Measurements from ENCODE around the gene DLX6.
"Not testable (repeated sequence)": the region's sequence is repeated elsewhere in the genome, so short reads cannot be mapped to it uniquely, and the experiment has no call there.

DLX6 gene

GRCh38 chr7:97024209-97025129 is 19.1 kb downstream of the DLX6 start, which contains the start of gene DLX5:
TSS of gene DLX5 (minus strand) at chr7:97024831. CDS start at chr7:97024623, 208 bp downstream.
- DNase-seq (ENCODE audit: low spot score in 2 of 2) (no peak), ATAC-seq (peak; percentile 4)
- H3K4me1 Mint-ChIP-seq = peaks cover 43% of the 10 kb centered on the region
- peak within 1 kb of the TSS; percentile 32 for H3K27ac Mint-ChIP-seq
- peak within 1 kb of the TSS; percentile 41 for H3K4me3 Mint-ChIP-seq
- H3K36me3 Mint-ChIP-seq = peaks cover 6% of the 10 kb centered on the region
- no peaks in the 10 kb centered on the region for H3K9me3 Mint-ChIP-seq

GRCh38 chr7:97025130-97025499 is 19.8 kb downstream of the DLX6 start:
- H3K27ac Mint-ChIP-seq = no peak overlapping the region
- no peak overlapping the region for H3K4me3 Mint-ChIP-seq
- peaks cover 43% of the 10 kb centered on the region for H3K4me1 Mint-ChIP-seq
- ATAC-seq = no peak
- no peak for DNase-seq (ENCODE audit: low spot score in 2 of 2)
- H3K9me3 Mint-ChIP-seq = no peaks in the 10 kb centered on the region
- H3K36me3 Mint-ChIP-seq = peaks cover 6% of the 10 kb centered on the region

- Mint-ChIP-seq H3K9me3 (no peaks in the 10 kb centered on the region), H3K4me1 (peaks cover 43% of the 10 kb centered on the region), H3K4me3 (peak overlapping the region; percentile 51), H3K36me3 (peaks cover 6% of the 10 kb centered on the region), H3K27ac (no peak overlapping the region)
- DNase-seq (ENCODE audit: low spot score in 2 of 2) (no peak), ATAC-seq (no peak)
Observed at GRCh38 chr7:97025983-97026714, 20.8 kb downstream of the DLX6 start.

GRCh38 chr7:97026715-97027426 is 21.5 kb downstream of the DLX6 start:
- H3K36me3 Mint-ChIP-seq = peaks cover 6% of the 10 kb centered on the region
- no peak for ATAC-seq
- no peak overlapping the region for H3K27ac Mint-ChIP-seq

GRCh38 chr7:97027427-97028234 is 22.3 kb downstream of the DLX6 start:
- no peak overlapping the region for H3K27ac Mint-ChIP-seq
- peaks cover 36% of the 10 kb centered on the region for H3K4me1 Mint-ChIP-seq
- peak overlapping the region; percentile 51 for H3K4me3 Mint-ChIP-seq
- no peaks in the 10 kb centered on the region for H3K9me3 Mint-ChIP-seq
- H3K36me3 Mint-ChIP-seq = peaks cover 6% of the 10 kb centered on the region
- peak; percentile 78 for ATAC-seq
- DNase-seq (ENCODE audit: low spot score in 2 of 2) = peak in 1 of 2 donors; percentile 43

More at GRCh38 chr7:97026715-97027426, 21.5 kb downstream of the DLX6 start:
- DNase-seq (ENCODE audit: low spot score in 2 of 2) = no peak
- Mint-ChIP-seq H3K9me3 (no peaks in the 10 kb centered on the region), H3K4me1 (peaks cover 43% of the 10 kb centered on the region), H3K4me3 (peak overlapping the region; percentile 51)

DNA sequence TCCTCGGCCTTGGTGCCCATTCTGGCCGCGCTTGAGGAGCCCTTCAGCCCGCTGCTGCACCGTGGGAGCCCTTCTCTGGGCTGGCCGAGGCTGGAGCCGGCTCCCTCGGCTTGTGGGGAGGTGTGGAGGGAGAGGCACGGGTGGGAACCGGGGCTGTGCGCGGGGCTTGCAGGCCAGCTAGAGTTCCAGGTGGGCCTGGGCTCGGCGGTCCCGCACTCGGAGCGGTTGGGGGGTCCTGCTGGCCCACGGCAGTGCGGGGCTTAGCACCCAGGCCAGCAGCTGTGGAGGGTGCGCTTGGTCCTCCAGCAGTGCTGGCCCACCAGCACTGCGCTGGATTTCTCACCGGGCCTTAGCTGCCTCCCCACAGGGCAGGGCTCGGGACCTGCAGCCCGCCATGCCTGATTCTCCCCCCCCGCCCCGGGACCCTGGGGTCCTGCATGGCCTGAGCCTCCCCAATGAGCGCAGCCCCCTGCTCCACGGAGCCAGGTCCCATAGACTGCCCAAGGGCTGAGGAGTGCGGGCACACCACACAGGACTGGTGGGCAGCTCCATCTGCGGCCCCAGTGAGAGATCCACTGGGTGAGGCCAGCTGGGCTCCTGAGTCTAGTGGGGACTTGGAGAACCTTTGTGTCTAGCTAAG is 29.0 kb downstream of the DLX6 start:
- not testable (repeated sequence) for ATAC-seq; H3K9me3 Mint-ChIP-seq; H3K36me3 Mint-ChIP-seq; H3K4me3 Mint-ChIP-seq; H3K27ac Mint-ChIP-seq; H3K4me1 Mint-ChIP-seq; DNase-seq (ENCODE audit: low spot score in 2 of 2)

DNA sequence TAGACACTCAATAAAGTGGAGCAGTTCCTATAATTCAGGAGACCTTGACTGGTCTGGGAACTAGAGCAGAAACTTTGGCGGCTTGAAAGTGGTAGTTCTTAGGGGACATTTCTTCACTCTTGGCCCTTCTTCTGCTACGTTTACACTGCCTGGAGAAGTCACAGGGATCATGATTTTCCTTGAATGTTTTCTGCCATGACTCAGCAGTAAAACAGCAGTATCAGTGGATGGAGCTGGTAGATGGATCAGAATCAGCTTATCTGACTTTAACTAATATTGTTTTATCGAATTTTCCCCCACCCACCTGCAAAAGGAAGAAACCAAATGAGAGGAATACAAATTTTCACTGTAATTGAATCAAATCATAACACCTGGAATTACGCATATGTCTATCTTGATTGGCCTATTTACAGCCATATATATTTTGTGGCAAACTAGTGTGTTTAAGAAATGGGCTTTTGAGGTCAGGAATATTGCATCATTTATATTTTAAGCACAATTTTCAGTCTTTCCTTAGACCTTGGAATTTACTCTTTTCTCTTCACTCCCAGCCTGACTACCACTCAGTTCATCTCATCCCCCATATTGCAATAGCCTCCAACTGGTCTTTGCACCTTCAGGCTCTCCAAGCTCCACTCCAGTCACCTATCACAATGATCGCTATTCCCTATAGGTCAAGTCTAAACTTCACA is 34.2 kb downstream of the DLX6 start:
- H3K4me3 Mint-ChIP-seq = no peak overlapping the region
- no peaks in the 10 kb centered on the region for H3K4me1 Mint-ChIP-seq
- no peak for ATAC-seq
- H3K36me3 Mint-ChIP-seq = no peaks in the 10 kb centered on the region
- no peak for DNase-seq (ENCODE audit: low spot score in 2 of 2)
- no peaks in the 10 kb centered on the region for H3K9me3 Mint-ChIP-seq
- H3K27ac Mint-ChIP-seq = no peak overlapping the region

DNA sequence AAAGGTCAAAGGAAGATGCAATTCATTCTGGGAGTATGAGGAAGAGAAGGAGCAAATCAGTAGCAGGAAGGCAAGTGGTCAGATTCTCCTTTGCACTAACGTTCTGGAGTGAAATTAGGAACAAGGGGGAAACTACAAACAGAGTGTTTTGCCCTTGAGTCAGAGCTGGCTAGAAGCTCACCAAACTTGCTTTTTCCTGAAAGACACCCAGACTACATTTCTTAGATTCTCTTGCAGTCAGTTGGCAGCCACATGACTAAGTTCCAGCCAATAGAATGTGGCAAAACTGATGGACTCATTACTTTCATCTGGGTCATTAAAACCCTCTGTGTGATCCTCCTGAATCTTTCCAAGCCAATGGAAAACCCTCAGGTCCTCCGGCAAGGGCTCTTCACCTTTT is 37.9 kb downstream of the DLX6 start:
- Mint-ChIP-seq H3K9me3 (no peaks in the 10 kb centered on the region), H3K4me1 (no peaks in the 10 kb centered on the region), H3K27ac (no peak overlapping the region), H3K4me3 (no peak overlapping the region), H3K36me3 (no peaks in the 10 kb centered on the region)
- ATAC-seq (no peak), DNase-seq (ENCODE audit: low spot score in 2 of 2) (no peak)
